Measurements from ENCODE around the gene NUP85. TPM values are rescaled to one million over a fixed set of nuclear protein-coding genes. Genes with fewer than 3 reads are reported as not detected.
"Not testable (repeated sequence)": the region's sequence is repeated elsewhere in the genome, so short reads cannot be mapped to it uniquely, and the experiment has no call there.

NUP85 gene
- polyA plus RNA-seq, 3 donors, result 62.6 to 69.3 (median 65.0) TPM

DNA sequence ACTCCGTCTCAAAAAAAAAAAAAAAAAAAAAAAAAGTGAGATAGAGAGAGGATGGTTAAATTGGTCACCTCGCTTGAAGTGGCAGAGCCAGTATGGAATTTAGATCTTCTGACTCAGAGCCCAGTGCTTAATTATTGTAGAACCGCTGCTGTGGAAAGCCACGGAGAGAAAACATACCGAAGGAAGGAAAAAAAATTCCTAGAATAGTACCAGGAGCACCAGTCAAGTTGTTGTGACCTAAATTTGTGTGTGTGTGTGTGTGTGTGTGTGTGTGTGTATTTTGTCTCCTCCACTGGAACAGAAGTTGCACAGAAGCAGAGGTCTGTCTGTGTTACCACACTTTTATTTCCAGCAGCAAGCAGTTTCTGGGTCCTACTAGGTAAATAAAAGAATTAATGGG is 10.6 kb upstream of the NUP85 start:
- DNase-seq (ENCODE audit: low read depth in 3 of 3, low spot score in 2 of 3), result no peak

DNA sequence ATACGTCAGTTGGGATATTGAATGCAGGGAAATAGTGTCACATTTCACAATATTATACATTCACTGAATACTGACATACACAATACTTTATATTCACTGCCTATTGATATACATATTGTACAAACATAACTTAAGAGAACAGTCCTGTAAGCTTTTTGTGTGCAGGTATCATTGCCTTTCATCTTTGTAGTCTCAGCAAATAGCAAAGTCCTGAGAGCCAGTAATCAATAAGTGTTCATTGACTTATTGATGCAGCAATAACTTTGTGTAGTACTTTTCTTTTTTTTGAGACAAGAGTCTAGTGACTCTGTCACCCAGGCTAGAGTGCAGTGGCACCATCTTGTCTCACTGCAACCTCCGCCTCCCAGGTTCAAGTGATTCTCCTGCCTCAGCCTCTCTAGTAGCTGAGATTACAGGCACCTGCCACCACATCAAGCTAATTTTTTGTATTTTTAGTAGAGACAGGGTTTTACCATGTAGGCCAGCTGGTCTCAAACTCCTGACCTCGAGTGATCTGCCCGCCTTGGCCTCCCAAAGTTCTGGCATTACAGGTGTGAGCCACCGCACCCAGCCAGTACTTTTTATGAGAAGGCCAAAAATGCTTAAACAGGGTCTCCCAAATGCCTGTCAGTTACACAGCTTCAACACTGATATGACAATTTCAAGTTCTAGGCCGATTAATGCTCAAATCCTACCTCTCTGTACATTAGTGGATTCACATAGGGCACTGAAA is 5.4 kb upstream of the NUP85 start:
- no peak for DNase-seq (ENCODE audit: low read depth in 3 of 3, low spot score in 2 of 3)

DNA sequence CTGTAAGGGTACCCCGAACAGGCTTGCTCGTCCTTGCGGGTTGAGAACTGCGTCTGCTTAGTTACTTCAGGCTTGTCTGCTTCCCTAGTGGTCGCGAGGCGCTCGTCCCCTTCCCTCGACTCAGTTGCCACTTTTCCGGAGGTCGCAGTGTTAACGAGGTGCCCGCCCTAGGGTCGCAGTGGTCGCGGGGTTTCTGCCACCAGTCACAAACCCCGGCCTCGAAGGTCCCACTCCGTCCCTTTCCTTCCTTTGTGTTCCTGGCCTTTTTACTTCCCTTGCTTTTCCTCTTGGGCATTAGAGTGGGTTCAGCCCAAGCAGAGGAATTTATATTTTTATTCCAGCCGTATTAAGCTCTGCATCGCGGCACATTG is 299 bp downstream of the NUP85 start:
- DNase-seq (ENCODE audit: low read depth in 3 of 3, low spot score in 2 of 3), result no peak

DNA sequence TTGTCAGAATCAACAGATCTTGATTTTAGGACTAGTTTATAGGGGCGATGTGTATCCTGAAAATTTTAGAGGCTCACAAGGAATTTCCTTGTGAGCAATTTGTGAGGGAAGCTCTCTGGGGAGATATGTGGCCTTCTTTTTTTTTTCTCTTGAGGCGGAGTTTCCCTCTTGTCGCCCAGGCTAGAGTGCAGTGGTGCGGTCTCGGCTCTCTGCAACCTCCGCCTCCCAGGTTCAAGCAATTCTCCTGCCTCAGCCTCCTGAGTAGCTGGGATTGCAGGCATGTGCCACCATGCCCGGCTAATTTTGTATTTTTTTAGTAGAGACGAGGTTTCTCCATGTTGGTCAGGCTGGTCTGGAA is 1.6 kb downstream of the NUP85 start:
- not testable (repeated sequence) for DNase-seq (ENCODE audit: low read depth in 3 of 3, low spot score in 2 of 3)

GRCh38 chr17:75207760-75208159 is 2.3 kb downstream of the NUP85 start:
- DNase-seq (ENCODE audit: low read depth in 3 of 3, low spot score in 2 of 3), result no peak

DNA sequence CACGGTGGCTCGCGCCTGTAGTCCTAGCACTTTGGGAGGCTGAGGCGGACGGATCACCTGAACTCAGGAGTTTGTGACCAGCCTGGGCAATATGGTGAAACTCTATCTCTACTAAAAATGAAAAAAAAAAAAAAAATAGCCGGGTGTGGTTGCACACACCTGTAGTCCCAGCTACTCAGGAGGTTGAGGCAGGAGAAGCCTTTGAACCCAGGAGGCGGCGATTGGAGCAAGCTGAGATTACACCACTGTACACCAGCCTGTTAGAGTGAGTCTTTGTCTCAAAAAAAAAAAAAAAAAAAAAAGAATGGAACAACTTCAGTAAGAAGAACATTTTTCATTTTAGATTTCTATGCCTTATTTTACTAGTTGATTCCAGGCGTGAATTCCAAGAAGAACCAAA is 2.7 kb downstream of the NUP85 start:
- no peak for DNase-seq (ENCODE audit: low read depth in 3 of 3, low spot score in 2 of 3)

GRCh38 chr17:75209061-75209460 is 3.6 kb downstream of the NUP85 start:
- no peak for DNase-seq (ENCODE audit: low read depth in 3 of 3, low spot score in 2 of 3)

DNA sequence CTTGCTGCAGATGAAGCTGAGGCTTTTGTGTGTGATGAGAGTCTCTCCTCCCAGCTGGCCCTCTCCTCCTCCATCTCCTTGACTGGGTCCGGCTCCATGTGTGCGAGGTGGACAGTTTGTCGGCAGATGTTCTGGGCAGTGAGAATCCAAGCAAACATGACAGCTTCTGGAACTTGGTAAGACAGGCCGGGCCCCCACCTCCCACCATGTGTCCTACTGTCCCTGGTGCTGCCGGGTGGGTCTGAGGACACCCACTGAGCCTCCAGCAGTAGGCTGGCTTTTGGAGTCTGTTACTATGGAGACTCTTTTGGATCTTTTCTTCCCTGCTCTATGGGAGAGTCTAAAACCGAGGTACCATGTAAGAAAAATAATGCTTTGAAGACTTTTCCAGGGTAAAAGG is 12.7 kb downstream of the NUP85 start:
- no peak for DNase-seq (ENCODE audit: low read depth in 3 of 3, low spot score in 2 of 3)

DNA sequence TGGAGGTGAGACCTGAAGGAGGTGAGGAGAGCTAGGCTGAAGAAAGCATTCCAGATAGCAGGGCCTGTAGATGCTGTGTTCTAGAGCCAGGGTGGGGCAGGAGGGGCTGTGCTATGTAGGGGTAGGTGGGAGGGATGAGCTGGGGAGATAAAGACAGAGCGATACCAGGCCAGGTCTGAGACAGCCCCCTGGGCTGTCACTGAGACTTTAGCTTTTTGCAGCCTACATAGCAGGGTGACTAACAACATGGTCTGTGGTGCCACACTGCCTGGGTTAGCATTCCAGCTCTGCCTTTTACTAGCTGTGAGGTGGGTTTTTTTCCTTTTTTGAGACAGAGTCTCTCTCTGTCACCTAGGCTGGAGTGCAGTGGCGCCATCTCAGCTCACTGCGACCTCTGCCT is 14.3 kb downstream of the NUP85 start:
- no peak for DNase-seq (ENCODE audit: low read depth in 3 of 3, low spot score in 2 of 3)

DNA sequence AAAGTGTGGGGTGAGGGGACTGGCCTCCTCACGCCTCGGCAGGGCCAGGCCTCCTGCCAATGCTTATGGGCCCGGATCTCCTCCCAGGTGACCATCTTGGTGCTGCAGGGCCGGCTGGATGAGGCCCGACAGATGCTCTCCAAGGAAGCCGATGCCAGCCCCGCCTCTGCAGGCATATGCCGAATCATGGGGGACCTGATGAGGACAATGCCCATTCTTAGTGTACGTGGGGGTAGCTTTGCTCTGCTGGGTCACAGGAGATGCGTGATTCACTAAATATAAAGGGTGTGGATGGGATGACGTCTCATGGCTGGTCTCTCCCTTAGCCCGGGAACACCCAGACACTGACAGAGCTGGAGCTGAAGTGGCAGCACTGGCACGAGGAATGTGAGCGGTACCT is 19.5 kb downstream of the NUP85 start:
- DNase-seq (ENCODE audit: low read depth in 3 of 3, low spot score in 2 of 3), result no peak

- no peak for DNase-seq (ENCODE audit: low read depth in 3 of 3, low spot score in 2 of 3)
These were observed 22.2 kb downstream of the NUP85 start for GRCh38 chr17:75227729-75228128.

DNA sequence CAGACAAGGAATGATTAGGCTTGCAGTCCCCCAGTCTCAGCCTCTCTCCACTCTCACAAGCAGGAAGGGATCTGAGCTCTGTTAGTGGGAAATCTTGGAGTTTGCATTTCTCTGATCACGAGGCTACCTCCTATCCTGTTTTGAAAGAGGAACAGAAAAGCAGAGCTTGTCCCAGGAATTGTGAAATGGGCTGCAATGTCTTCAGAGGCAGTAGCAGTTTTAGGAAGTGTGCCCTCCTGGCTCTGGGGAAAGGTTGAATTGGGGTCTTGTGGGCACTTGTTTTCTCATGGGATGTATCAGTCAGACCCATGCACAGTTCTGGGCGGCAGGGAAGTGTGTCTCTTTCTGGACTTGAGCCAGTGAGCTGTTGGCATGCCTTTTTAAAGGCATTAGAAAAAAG is 22.8 kb downstream of the NUP85 start:
- no peak for DNase-seq (ENCODE audit: low read depth in 3 of 3, low spot score in 2 of 3)

- DNase-seq (ENCODE audit: low read depth in 3 of 3, low spot score in 2 of 3), result no peak
These were observed 23.4 kb downstream of the NUP85 start for GRCh38 chr17:75228847-75229246.

DNA sequence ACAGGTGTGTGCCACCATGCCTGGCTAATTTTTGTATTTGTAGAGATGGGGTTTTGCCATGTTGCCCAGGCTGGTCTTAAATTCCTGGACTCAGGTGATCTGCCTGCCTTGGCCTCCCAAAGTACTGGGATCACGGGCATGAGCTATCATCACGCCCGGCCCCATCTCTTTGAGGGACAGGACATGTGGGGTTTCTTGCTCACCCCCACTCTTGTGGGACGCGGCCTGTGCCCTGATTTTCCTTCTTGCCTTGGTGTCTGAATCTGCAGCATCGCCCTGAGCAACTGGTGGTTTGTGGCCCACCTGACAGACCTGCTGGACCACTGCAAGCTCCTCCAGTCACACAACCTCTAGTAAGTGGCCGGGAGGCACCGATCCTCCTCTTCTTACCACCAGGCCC is 25.6 kb downstream of the NUP85 start:
- DNase-seq (ENCODE audit: low read depth in 3 of 3, low spot score in 2 of 3), result no peak

GRCh38 chr17:75231741-75232464 is 26.4 kb downstream of the NUP85 start:
- DNase-seq (ENCODE audit: low read depth in 3 of 3, low spot score in 2 of 3), result no peak

GRCh38 chr17:75232786-75233185 is 27.3 kb downstream of the NUP85 start:
- DNase-seq (ENCODE audit: low read depth in 3 of 3, low spot score in 2 of 3), result no peak

DNA sequence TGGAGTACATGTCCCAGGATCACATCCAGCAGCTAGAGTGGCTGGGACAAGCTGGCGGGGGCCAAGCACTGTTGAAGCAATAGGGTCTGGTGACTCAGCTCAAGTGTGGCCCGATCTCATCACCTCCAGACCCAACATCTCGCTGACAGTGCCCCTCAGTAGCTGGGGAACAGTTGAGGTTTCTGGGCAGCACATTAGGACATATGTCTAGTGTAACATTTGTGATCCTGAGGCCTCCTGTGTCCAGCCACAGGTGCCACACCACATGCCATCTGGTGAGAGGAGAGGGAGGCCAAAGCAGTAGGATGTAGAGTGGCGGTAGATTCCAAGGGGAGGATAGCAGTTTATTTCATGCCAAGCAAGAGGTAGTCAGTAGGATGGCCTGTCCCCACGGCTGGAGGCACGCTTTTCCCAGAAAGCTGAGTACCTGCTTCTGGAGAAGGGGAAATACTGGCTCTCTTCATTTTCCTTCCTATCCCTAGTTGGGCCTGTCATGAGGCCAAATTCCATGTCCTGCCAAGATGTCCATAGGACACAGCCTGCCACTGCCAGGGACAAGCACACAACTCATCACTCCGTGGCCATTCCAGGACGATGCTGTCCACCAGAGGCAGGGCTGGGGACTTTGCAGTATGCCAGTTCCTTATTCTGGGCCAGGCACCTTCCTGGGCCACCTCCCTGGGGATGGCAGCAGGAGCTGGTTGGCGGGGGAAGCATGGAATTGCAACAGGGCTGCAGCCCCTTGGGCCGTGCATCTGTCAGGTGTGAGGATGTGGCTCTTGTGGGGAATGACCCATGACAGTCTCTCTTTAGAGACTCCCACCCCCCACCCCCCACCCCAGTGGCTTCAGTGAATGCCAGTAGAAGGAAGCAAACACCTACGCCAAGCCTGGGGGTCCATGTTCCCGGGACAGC is 31.9 kb downstream of the NUP85 start:
- DNase-seq (ENCODE audit: low read depth in 3 of 3, low spot score in 2 of 3), result no peak

- no peak for DNase-seq (ENCODE audit: low read depth in 3 of 3, low spot score in 2 of 3)
These were observed 32.6 kb downstream of the NUP85 start for GRCh38 chr17:75238020-75238580.

DNA sequence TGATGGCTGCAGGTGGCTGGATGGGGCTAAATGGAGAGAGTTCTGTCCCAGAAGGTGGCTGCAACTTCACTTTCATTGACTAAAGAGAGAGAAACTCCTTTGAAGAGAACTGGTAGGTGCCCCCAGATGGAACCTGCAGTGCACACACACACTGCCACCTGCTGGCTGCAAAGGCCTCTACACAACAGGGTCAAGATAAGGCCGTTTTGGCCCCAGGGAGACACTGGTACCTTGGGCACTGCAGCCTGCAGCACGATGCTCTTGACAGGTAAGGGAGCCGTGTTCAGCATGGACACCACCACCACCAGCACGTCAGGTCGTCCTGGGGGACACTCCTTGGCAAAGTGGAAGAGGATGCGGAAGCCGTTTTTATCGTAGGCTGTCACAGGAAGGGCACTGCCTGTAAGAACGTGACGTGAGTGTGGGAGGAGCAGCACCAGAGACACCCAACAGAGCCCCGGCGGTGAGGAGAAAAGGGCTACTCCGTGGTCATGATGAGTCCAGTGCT is 33.3 kb downstream of the NUP85 start:
- DNase-seq (ENCODE audit: low read depth in 3 of 3, low spot score in 2 of 3), result no peak

GRCh38 chr17:75239214-75239613 is 33.7 kb downstream of the NUP85 start:
- no peak for DNase-seq (ENCODE audit: low read depth in 3 of 3, low spot score in 2 of 3)

GRCh38 chr17:75239778-75240393 is 34.4 kb downstream of the NUP85 start:
- DNase-seq (ENCODE audit: low read depth in 3 of 3, low spot score in 2 of 3), result no peak

Data from right renal cortex interstitium (tissue), 3 donors.